ENCODE measurements around the gene FOXN4.

Gene FOXN4

GRCh38 chr12:109307051-109307450 lies 2.0 kb downstream of the FOXN4 start:
- no peak for DNase-seq (ENCODE audit: low read depth in 2 of 2, low spot score in 1 of 2)

- DNase-seq (ENCODE audit: low read depth in 2 of 2, low spot score in 1 of 2) = no peak
Measured at GRCh38 chr12:109305547-109305946, 3.5 kb downstream of the FOXN4 start.

GRCh38 chr12:109304485-109304884 lies 4.6 kb downstream of the FOXN4 start:
- no peak for DNase-seq (ENCODE audit: low read depth in 2 of 2, low spot score in 1 of 2)

DNA sequence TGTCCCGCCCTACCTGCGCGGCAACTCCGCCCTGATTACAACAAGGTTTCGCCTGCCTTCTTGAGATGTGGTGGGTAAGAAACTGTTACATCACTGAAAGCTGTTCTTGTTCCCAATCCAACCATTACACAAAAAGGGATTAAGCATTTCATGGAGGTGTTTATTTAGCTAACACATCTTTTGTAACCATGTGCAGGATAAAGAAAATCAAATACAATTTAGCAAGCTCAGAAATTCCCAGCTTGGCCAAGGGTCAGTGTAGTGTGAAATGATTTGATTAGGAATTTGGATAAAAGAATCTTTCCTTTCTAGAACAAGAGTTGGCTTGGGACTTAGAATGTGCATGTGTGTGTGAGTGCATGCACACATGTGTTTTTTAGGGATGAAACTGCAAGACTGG lies 6.3 kb downstream of the FOXN4 start:
- no peak for DNase-seq (ENCODE audit: low read depth in 2 of 2, low spot score in 1 of 2)

GRCh38 chr12:109302358-109302757 lies 6.7 kb downstream of the FOXN4 start:
- no peak for DNase-seq (ENCODE audit: low read depth in 2 of 2, low spot score in 1 of 2)

GRCh38 chr12:109301643-109302168 lies 7.4 kb downstream of the FOXN4 start:
- no peak for DNase-seq (ENCODE audit: low read depth in 2 of 2, low spot score in 1 of 2)

GRCh38 chr12:109299849-109300248 lies 9.2 kb downstream of the FOXN4 start:
- no peak for DNase-seq (ENCODE audit: low read depth in 2 of 2, low spot score in 1 of 2)

GRCh38 chr12:109296431-109296830 lies 12.7 kb downstream of the FOXN4 start:
- DNase-seq (ENCODE audit: low read depth in 2 of 2, low spot score in 1 of 2) = no peak

DNA sequence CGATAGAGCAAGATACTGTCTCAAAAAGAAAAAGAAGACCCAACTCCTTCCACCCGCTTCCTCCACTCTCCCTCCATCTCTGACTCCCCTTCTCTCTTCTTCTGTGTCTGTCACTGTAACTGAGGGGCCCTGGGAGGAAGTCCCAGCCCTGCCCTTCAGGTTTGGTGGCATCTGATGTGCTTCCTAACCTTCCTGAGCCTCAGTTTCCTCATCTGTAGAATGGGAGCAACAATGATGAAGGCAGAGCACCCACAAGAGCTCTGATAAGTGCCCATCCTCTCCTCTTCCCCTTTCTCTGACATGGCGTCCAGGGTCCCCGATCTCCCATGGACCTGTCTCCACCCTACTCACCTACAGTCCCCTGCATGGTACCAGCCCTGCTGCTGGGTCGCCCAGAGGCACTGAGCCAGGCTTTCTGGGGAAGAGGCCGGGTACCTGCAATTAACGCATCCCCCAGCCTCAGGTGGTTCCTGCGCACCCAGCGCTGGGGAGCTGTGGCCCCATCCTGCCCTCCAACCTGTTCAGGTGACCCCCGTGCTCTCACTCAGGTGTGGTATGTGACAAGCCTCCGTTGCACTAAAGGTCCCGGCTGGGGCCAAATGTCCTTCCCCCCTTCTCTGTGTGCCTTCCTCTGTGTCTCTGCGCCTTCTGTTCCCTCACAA lies 13.2 kb downstream of the FOXN4 start:
- DNase-seq (ENCODE audit: low read depth in 2 of 2, low spot score in 1 of 2) = no peak

- DNase-seq (ENCODE audit: low read depth in 2 of 2, low spot score in 1 of 2) = no peak
Measured at GRCh38 chr12:109294286-109294796, 14.7 kb downstream of the FOXN4 start.

DNA sequence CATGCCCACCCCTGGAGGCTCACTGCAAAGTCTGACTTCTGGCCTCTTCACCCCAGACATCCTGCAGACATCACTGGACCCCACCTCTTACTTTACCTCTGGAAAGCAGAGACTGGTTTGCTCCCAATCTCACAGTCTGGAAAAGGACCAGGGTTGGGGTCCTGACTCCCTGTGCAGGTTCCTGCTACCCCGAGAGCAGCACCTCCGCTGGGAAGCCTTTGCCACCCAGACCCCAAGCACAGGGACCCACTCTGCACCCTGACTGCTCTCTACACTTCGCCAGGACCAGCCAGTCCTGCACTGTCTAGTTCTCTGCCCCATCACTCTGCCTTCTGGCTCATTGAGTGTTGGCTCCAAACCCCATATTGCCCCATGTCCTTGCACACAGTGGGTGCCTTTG lies 16.0 kb downstream of the FOXN4 start:
- no peak for DNase-seq (ENCODE audit: low read depth in 2 of 2, low spot score in 1 of 2)

DNA sequence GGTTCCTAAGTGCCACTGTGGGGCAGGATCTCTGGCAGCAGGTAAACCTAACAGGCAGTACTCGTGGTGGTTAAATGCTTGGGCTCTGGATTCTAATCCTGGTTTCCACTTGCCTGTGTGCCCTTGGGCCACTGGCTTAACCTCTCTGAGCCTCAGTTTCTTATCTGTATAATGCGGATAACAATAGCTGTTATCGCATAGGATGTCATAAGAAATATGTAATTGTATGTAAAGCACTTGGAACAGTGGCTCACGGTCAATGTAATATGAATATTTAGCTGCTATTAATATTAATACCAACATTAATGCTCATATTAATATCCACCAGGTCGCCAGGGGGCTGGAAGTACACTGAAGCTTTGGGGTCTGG lies 16.8 kb downstream of the FOXN4 start:
- no peak for DNase-seq (ENCODE audit: low read depth in 2 of 2, low spot score in 1 of 2)

DNA sequence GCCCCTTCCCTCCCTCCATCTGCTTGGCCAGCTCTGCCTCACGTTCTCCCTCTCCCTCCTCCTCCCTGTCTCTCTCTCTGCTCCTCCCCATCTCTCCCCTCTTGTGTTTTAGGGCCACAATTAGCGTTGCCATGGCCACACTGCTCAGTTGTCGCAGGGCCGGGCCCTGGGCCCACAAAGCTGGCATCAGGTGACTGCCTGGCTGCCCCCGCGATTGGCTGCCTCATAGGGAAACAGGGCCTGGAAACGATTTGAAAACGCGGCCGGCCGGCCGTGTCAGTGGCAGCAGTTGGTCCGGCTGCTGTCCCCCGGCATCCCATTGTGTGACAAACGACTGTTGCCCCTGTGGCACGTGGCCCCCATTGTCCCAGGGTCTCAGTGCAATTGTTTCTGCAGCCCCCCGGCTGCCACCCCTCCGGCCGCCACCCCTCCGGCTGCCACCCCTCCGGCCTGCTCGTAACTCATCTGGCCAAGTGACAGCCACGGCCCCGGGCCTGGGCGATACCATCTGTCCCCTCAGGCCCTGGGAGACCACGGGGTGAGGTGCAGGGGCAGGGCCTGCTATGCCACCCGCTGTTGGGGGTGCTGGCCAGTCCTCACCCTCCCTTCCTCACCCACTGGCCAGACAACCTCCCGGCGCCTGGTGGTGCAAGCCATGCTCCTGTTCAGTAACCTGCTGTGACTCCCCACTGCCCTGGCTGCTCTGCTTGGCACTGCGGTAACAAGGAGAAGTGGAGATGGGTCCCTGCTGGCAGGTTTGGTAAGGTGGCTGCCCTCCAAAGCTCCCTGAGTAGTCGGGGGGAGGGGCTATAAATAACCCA lies 17.4 kb downstream of the FOXN4 start:
- DNase-seq (ENCODE audit: low read depth in 2 of 2, low spot score in 1 of 2) = no peak

GRCh38 chr12:109291117-109291516 lies 18.0 kb downstream of the FOXN4 start:
- DNase-seq (ENCODE audit: low read depth in 2 of 2, low spot score in 1 of 2) = no peak

- DNase-seq (ENCODE audit: low read depth in 2 of 2, low spot score in 1 of 2) = no peak
Measured at GRCh38 chr12:109290061-109290460, 19.0 kb downstream of the FOXN4 start.

- DNase-seq (ENCODE audit: low read depth in 2 of 2, low spot score in 1 of 2) = no peak
Measured at GRCh38 chr12:109289551-109289950, 19.5 kb downstream of the FOXN4 start.

DNA sequence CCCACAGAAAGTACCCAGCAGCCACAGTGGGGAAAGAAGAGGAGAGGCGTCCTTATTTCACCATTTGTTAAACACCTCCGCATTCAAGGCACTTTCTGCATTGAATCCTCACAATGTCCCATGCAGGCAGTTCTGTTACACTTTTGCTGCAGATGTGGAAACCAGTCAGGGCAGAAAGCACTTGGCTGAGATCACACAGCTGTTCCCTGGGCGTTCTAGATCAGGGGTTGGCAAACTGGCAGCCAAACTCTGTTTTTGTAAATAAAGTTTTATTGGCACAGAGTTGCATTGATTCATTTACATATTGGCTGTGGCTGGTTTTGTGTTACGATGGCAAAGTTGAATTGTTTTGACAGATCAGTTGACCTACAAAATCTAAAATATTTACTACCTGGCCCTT lies 20.1 kb downstream of the FOXN4 start:
- DNase-seq (ENCODE audit: low read depth in 2 of 2, low spot score in 1 of 2) = no peak

- no peak for DNase-seq (ENCODE audit: low read depth in 2 of 2, low spot score in 1 of 2)
Measured at GRCh38 chr12:109288571-109288970, 20.5 kb downstream of the FOXN4 start.

- DNase-seq (ENCODE audit: low read depth in 2 of 2, low spot score in 1 of 2) = no peak
Measured at GRCh38 chr12:109287811-109288469, 21.1 kb downstream of the FOXN4 start.

DNA sequence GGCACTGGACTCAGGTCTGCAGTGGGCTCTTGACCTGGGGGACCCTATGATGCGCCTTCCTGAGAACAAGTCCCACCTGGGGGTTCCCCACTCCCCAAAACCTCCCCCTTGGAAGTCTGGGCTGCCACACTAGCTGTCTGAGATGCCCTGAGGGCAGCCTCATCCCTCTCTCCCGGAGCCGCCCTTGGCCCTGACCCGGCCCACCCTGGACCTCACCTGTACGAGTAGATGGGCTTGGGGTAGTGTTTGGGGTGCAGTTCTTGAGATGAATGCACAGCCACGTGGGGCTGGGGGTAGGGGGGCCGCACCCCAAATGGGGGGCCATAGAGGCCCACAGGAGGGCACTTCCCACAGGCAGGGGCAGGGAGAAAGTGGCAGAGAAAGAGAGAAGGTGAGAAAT lies 21.9 kb downstream of the FOXN4 start:
- no peak for DNase-seq (ENCODE audit: low read depth in 2 of 2, low spot score in 1 of 2)

- no peak for DNase-seq (ENCODE audit: low read depth in 2 of 2, low spot score in 1 of 2)
Measured at GRCh38 chr12:109286652-109287051, 22.4 kb downstream of the FOXN4 start.

DNA sequence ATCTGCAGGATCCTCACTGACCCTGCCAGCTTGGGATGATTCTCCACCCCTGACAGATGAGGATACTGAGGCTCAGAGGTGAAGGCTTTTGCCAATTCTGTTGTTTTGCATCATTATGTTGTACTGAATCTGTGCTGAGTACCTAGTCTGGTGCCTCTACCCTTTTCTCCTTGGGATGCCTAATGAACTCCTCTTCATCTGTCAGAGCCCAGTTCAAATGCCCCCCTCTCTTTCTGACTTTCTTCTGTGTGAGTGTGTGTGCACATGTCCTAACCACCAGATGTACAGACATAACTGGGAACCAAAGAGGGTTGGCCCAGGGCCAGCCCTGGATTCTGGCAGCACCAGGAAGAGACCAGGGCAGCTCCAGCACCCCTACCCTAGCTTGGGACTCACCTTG lies 22.8 kb downstream of the FOXN4 start:
- DNase-seq (ENCODE audit: low read depth in 2 of 2, low spot score in 1 of 2) = no peak

All from stimulated activated CD8-positive, alpha-beta memory T cell treated with anti-CD3 and anti-CD28 coated beads, Interleukin-4, amount 100 ng/mL, for 4 hours (primary cell).